Esophagus (tissue), 2 donors: ENCODE data around the gene TPH1. TPM values are rescaled to one million over a fixed set of nuclear protein-coding genes. Genes with fewer than 3 reads are reported as not detected.

Experiments
- H3K27ac ChIP-seq, 2 donors: one replicate each; pipeline ENCODE4 v1.5.1; 2013; ENCODE audit warnings: low read depth in 2 of 2, mild to moderate bottlenecking in 2 of 2, inconsistent platforms in 1 of 2, low read length in 1 of 2, moderate library complexity in 1 of 2
- H3K27me3 ChIP-seq, 2 donors: one replicate each; pipeline ENCODE4 v1.6.1; 2013; ENCODE audit warnings: low read length in 2 of 2, control low read depth in 1 of 2, mild to moderate bottlenecking in 1 of 2; ENCODE audit not compliant: insufficient read depth in 2 of 2, control insufficient read depth in 1 of 2
- H3K36me3 ChIP-seq, 2 donors: one replicate each; pipeline ENCODE4 v1.6.1; 2013; ENCODE audit warnings: low read length in 1 of 2; ENCODE audit not compliant: control insufficient read depth in 2 of 2, insufficient read depth in 2 of 2
- H3K4me1 ChIP-seq, 2 donors: one replicate each; pipeline ENCODE4 v1.6.1; 2013; ENCODE audit warnings: low read length in 1 of 2; ENCODE audit not compliant: control insufficient read depth in 2 of 2, insufficient read depth in 2 of 2
- H3K4me3 ChIP-seq, 2 donors: one replicate each; pipeline ENCODE4 v1.5.1; 2013; ENCODE audit warnings: low read length in 2 of 2, mild to moderate bottlenecking in 2 of 2, low read depth in 1 of 2, moderate library complexity in 1 of 2
- H3K9me3 ChIP-seq, 2 donors: one replicate each; pipeline ENCODE4 v1.6.1; 2013; ENCODE audit warnings: mild to moderate bottlenecking in 2 of 2, low read depth in 1 of 2, low read length in 1 of 2, moderate library complexity in 1 of 2; ENCODE audit not compliant: control insufficient read depth in 2 of 2, insufficient read depth in 1 of 2
- WGBS, 2 donors: extraction: QIAGEN DNeasy Blood & Tissue Kit; methylation state at CpG; one replicate each; pipeline ENCODE4 v1.1.7; 2013; 5-methylcytosine and 5-hydroxymethylcytosine counted together
- polyA plus RNA-seq, 2 donors: library from polyadenylated mRNA; stranded (reverse); fragments of 200-250 nt; gene quantifications; one replicate each; pipeline ENCODE4 v1.2.3, GENCODE V29; 2013
- donor health status: healthy with polysubstance abuse.
- donor health status: Bipolar disorder and iron deficiency.

Gene TPH1
- polyA plus RNA-seq, 2 donors = 0.08 to 0.26 TPM

- H3K4me3 ChIP-seq = no peak overlapping the region
- no peaks in the 10 kb centered on the region for H3K9me3 ChIP-seq
- H3K27ac ChIP-seq = no peak overlapping the region
- H3K27me3 ChIP-seq = peaks cover 0 to 6% of the 10 kb centered on the region in 2 donors
- peaks cover 0 to 5% of the 10 kb centered on the region in 2 donors for H3K4me1 ChIP-seq
- H3K36me3 ChIP-seq = no peaks in the 10 kb centered on the region
- 52 to 62% methylated on average over 2 of the region's 2 CpGs for WGBS, 2 donors
These were observed 4.8 kb upstream of the TPH1 start for GRCh38 chr11:18050848-18051247.

GRCh38 chr11:18036456-18036855, 9.6 kb downstream of the TPH1 start:
- H3K9me3 ChIP-seq = no peaks in the 10 kb centered on the region
- H3K36me3 ChIP-seq = no peaks in the 10 kb centered on the region
- H3K27ac ChIP-seq = no peak overlapping the region
- no peak overlapping the region for H3K4me3 ChIP-seq
- no peaks in the 10 kb centered on the region for H3K27me3 ChIP-seq
- no peaks in the 10 kb centered on the region for H3K4me1 ChIP-seq

GRCh38 chr11:18027475-18027874, 18.6 kb downstream of the TPH1 start:
- WGBS, 2 donors = 83 to 86% methylated on average over 2 of the region's 2 CpGs
- no peaks in the 10 kb centered on the region for H3K9me3 ChIP-seq

GRCh38 chr11:18022419-18022818, 23.6 kb downstream of the TPH1 start:
- Histone ChIP-seq H3K36me3 (no peaks in the 10 kb centered on the region), H3K4me1 (no peaks in the 10 kb centered on the region), H3K27ac (no peak overlapping the region), H3K4me3 (no peak overlapping the region), H3K27me3 (no peaks in the 10 kb centered on the region), H3K9me3 (no peaks in the 10 kb centered on the region)
- WGBS, 2 donors = 90 to 100% methylated on average over 1 of the region's 1 CpG

More at GRCh38 chr11:18027475-18027874, 18.6 kb downstream of the TPH1 start:
- Histone ChIP-seq H3K36me3 (no peaks in the 10 kb centered on the region), H3K4me3 (no peak overlapping the region), H3K27ac (no peak overlapping the region), H3K4me1 (no peaks in the 10 kb centered on the region), H3K27me3 (no peaks in the 10 kb centered on the region)

GRCh38 chr11:18019650-18020049, 26.4 kb downstream of the TPH1 start:
- no peaks in the 10 kb centered on the region for H3K9me3 ChIP-seq
- no peak overlapping the region for H3K4me3 ChIP-seq
- no peaks in the 10 kb centered on the region for H3K4me1 ChIP-seq
- no peaks in the 10 kb centered on the region for H3K27me3 ChIP-seq
- no peak overlapping the region for H3K27ac ChIP-seq
- H3K36me3 ChIP-seq = no peaks in the 10 kb centered on the region

- no peak overlapping the region for H3K4me3 ChIP-seq
- H3K27ac ChIP-seq = no peak overlapping the region
- no peaks in the 10 kb centered on the region for H3K4me1 ChIP-seq
- H3K27me3 ChIP-seq = no peaks in the 10 kb centered on the region
- H3K9me3 ChIP-seq = no peaks in the 10 kb centered on the region
- no peaks in the 10 kb centered on the region for H3K36me3 ChIP-seq
- WGBS, 2 donors = 92% methylated on average over 2 of the region's 2 CpGs
These were observed 29.3 kb downstream of the TPH1 start for GRCh38 chr11:18016789-18017188.

GRCh38 chr11:18014876-18015275, 31.2 kb downstream of the TPH1 start:
- no peaks in the 10 kb centered on the region for H3K27me3 ChIP-seq
- H3K4me1 ChIP-seq = peaks cover 0 to 2% of the 10 kb centered on the region in 2 donors
- no peak overlapping the region for H3K4me3 ChIP-seq
- no peaks in the 10 kb centered on the region for H3K36me3 ChIP-seq
- no peaks in the 10 kb centered on the region for H3K9me3 ChIP-seq
- H3K27ac ChIP-seq = no peak overlapping the region

- Histone ChIP-seq H3K4me3 (peak overlapping the region; percentile 61 to 70), H3K4me1 (peaks cover 0 to 2% of the 10 kb centered on the region in 2 donors), H3K27ac (peak overlapping the region in 1 of 2 donors; percentile 80), H3K9me3 (no peaks in the 10 kb centered on the region), H3K36me3 (no peaks in the 10 kb centered on the region), H3K27me3 (no peaks in the 10 kb centered on the region)
- 20 to 23% methylated on average over 11 of the region's 11 CpGs for WGBS, 2 donors
These were observed 32.1 kb downstream of the TPH1 start for GRCh38 chr11:18013790-18014507.

- Histone ChIP-seq H3K4me3 (peak within 1 kb of the TSS; percentile 61 to 70), H3K27ac (peak within 1 kb of the TSS; percentile 79 to 80), H3K4me1 (peaks cover 0 to 2% of the 10 kb centered on the region in 2 donors), H3K27me3 (no peaks in the 10 kb centered on the region), H3K36me3 (no peaks in the 10 kb centered on the region), H3K9me3 (no peaks in the 10 kb centered on the region)
- 1% methylated on average over 89 to 93 of the region's 93 CpGs for WGBS, 2 donors
These were observed 32.9 kb downstream of the TPH1 start, which contains the start of gene SERGEF for GRCh38 chr11:18012906-18013781. Gene SERGEF, minus strand, starts transcription at chr11:18013047. Its CDS starts 37 bp downstream, at chr11:18013010.
